HG03064 (cell line): ENCODE data around the gene AGPAT1.

Experiments used
- ATAC-seq: cut with Tn5 transposase; IDR thresholded peaks from one replicate; pipeline ENCODE4 v1.9.1; 2021; ENCODE audit warnings: low read depth; ENCODE audit not compliant: unreplicated experiment

Gene AGPAT1

GRCh38 chr6:32173051-32173727 lies 2.7 kb downstream of the AGPAT1 start:
- ATAC-seq = no peak

GRCh38 chr6:32171234-32171633 lies 4.7 kb downstream of the AGPAT1 start:
- no peak for ATAC-seq

- ATAC-seq = no peak
Measured at GRCh38 chr6:32170294-32170693, 5.6 kb downstream of the AGPAT1 start.

DNA sequence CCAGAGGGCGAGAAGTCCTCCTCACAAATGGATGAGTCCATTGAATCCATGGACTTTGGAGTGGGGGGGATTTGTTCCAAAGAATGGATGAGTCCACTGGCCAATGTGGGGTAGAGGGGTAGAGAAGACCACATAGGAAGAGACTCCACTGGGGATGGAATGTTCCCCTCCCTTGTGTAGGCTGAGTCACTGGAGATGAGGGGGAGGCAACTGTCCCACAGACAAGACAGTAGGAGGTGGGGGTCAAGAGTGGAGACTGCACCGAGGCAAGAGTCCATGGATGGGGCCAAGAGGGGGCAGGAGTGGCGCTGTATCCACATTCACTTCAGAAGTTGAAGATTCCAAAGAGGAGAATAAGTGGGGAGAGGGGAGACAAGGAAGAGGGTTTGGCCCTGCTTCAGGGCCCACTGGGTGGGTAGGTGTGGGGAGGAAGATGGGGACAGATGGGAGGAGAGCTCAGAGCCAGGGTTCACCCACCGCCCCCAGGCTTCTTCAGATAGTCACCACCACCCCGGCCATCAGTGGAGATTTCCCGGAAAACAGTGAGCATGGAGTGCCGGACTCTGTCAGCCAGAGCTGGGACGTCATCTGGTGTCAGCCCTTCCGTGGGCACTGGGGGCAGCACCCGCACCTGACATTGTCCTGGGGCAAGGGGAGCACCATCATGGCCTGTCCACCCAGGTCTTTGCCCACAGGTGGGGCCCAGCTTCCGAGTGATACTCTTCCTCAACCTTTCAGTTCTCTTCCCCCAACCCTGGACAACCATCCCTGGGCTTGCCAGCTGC lies 6.9 kb downstream of the AGPAT1 start:
- no peak for ATAC-seq

DNA sequence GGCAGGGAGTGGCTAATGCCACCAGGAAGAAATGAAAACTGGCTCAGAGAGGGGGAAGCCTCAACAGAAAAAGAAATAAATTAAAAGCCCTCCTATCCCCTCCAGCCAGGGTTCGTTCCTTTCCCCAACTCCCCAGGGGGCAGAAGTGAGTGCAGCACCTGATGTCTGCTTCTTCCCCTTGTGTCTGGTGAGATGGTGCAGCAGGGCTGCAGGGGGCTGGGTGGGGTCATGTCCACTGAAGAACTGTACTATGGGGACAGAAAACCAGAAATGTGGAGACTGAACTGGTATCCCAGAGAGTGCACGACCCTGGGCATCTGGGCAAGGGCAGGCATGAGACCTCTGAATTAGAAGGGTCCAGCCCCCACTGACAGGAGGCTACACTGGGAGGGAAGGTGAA lies 7.5 kb downstream of the AGPAT1 start:
- no peak for ATAC-seq

GRCh38 chr6:32167761-32168262 lies 8.1 kb downstream of the AGPAT1 start:
- ATAC-seq = no peak

GRCh38 chr6:32167154-32167760 lies 8.6 kb downstream of the AGPAT1 start:
- ATAC-seq = no peak

- ATAC-seq = no peak
Measured at GRCh38 chr6:32166411-32167061, 9.3 kb downstream of the AGPAT1 start.

- no peak for ATAC-seq
Measured at GRCh38 chr6:32164295-32164694, 11.6 kb downstream of the AGPAT1 start, which contains the start of gene EGFL8. Gene EGFL8, plus strand, starts transcription at chr6:32164595. Its CDS starts 1,571 bp downstream, at chr6:32166166.

GRCh38 chr6:32163559-32164258 lies 12.2 kb downstream of the AGPAT1 start:
- no peak for ATAC-seq

GRCh38 chr6:32158052-32158451 lies 17.8 kb downstream of the AGPAT1 start:
- no peak for ATAC-seq

GRCh38 chr6:32156891-32157290 lies 19.0 kb downstream of the AGPAT1 start:
- ATAC-seq = no peak

DNA sequence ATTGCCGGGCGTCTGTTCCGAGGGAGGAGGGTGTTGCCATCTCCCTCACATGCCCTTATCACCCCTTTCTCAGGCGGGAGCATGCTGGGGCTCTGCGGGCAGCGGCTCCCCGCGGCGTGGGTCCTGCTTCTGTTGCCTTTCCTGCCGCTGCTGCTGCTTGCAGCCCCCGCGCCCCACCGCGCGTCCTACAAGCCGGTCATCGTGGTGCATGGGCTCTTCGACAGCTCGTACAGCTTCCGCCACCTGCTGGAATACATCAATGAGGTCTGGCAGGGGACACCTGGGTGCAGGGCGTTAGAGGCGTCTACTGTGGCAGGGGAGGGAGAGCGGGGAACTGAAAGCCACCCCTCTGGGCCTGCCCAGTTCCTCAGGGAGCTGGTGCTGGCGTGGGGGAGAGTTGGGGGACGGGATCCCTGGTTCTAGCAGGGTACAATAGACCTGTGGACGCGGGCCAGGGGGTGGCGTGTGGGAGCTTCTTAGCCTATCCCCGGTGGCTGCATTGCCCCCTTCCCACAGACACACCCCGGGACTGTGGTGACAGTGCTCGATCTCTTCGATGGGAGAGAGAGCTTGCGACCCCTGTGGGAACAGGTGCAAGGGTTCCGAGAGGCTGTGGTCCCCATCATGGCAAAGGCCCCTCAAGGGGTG lies 21.2 kb downstream of the AGPAT1 start:
- no peak for ATAC-seq

DNA sequence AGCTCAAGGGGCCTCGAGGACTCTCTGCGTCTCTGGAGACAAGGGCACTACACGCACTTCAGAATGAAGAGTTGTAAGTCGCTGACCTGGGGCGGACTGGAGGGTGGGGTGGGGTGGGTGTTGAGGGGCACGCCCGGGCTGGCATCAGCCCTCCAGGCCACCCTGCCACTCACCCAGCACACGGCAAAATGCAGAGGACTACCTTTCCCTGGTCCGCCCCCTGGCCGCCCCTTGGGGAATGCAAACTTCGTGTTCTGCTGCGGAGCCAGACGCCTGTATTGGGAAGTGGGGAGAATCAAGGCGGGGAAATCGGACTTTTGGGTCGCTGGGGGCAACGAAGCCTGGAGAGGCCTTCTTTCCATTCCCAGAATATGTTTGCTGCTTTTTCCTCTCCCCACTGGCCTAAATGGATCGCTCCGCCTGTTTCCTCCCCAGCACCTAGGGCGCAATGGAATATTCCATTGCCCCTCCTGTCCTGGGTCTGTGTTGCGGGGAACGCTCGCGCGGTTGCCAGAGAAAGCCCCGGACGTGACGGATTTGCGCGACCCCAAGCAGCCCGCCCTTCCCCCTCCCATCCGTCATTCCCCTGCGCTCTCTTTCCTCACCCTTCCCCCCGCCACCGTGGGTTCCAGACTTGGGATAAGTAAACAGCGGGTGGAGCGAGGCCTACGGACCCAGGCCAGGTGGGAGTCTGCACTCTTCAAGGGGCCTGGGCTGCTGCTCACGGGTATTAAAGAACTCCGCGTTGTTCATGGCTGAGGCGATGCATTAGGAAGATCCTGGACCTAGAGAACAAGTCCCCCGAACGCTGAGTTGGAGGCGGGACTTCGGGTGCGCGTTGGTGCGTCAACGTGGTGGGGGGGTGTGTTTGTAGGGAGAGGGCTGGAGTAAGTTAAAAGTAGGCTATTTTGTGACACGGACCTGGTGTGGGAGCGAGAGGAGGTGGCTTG lies 22.0 kb downstream of the AGPAT1 start, which contains the start of gene PPT2:
Gene PPT2 (plus strand): TSS at position 578 of the 950 bp plus-strand sequence. CDS start 454 bp downstream, outside the sequence.
- ATAC-seq = no peak

- no peak for ATAC-seq
Measured at GRCh38 chr6:32152769-32153563, 22.9 kb downstream of the AGPAT1 start.

GRCh38 chr6:32151863-32152768 lies 23.8 kb downstream of the AGPAT1 start, which contains the start of gene PRRT1:
Gene PRRT1, minus strand, starts transcription at chr6:32151939. Its CDS starts 112 bp downstream, at chr6:32151827.
- no peak for ATAC-seq
